ENCODE data around the gene CCDC192.

DNA sequence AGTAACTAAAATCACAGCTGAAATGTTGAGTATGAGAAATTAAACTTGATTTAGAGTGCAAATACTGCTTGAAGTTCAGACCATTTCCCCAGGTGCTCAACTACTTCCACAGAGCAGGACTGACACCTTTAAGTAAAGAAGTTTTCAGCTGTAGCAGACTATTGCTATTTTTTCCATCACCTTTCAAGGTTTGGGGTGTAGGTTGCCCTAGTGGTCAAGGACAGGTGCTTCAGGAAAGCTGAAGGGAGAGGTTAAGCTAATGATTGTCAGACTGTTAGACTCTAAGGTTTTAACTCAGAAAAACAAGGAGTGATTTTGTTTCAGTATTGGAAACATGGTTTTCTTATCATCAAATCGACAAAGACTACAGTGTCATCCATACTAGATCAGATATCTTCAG is 162.1 kb downstream of the CCDC192 start:
- TF ChIP-seq, protein P1, sequence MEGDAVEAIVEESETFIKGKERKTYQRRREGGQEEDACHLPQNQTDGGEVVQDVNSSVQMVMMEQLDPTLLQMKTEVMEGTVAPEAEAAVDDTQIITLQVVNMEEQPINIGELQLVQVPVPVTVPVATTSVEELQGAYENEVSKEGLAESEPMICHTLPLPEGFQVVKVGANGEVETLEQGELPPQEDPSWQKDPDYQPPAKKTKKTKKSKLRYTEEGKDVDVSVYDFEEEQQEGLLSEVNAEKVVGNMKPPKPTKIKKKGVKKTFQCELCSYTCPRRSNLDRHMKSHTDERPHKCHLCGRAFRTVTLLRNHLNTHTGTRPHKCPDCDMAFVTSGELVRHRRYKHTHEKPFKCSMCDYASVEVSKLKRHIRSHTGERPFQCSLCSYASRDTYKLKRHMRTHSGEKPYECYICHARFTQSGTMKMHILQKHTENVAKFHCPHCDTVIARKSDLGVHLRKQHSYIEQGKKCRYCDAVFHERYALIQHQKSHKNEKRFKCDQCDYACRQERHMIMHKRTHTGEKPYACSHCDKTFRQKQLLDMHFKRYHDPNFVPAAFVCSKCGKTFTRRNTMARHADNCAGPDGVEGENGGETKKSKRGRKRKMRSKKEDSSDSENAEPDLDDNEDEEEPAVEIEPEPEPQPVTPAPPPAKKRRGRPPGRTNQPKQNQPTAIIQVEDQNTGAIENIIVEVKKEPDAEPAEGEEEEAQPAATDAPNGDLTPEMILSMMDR (IDR thresholded peaks at IDR 0.05): no peak
- no peak for TF ChIP-seq POLR2AphosphoS5 (IDR thresholded peaks at IDR 0.05)

All from esophagus muscularis mucosa (tissue), 3 donors.